Breast epithelium (tissue), 4 donors: ENCODE results near the gene TMIE. TPM values are rescaled to one million over a fixed set of nuclear protein-coding genes. Genes with fewer than 3 reads are reported as not detected.
"Not testable (repeated sequence)": the region's sequence is repeated elsewhere in the genome, so short reads cannot be mapped to it uniquely, and the experiment has no call there.

Experiments used
- DNase-seq, 2 donors: peaks; one replicate each; pipeline ENCODE4 v3.0.0-alpha.2; 2019; ENCODE audit warnings: low spot score in 2 of 2
- H3K27ac ChIP-seq, 2 donors: fragments of 200-600 bp; sonication (generic) in 1 of 2; one replicate each; pipeline ENCODE4 v1.5.1; 2016 to 2019; ENCODE audit warnings: mild to moderate bottlenecking in 1 of 2
- H3K27me3 ChIP-seq, 2 donors: fragments of 200-600 bp; sonication (generic) in 1 of 2; one replicate each; pipeline versions ENCODE4 v1.5.1 to v1.6.0; 2017 to 2019; ENCODE audit warnings: control low read depth in 1 of 2, mild to moderate bottlenecking in 1 of 2
- H3K36me3 ChIP-seq: fragments of 200-600 bp; one replicate; pipeline ENCODE4 v1.5.1; 2019
- H3K4me1 ChIP-seq, 2 donors: fragments of 200-600 bp; sonication (generic); one replicate each; pipeline ENCODE4 v1.5.1; 2016 to 2019; ENCODE audit warnings: control low read depth in 1 of 2
- H3K4me3 ChIP-seq, 3 donors: fragments of 200-600 bp; sonication (generic); 1 replicate in 2 of 3; 2 replicates in 1 of 3; pipeline ENCODE4 v1.5.1; 2016 to 2019; ENCODE audit warnings: mild to moderate bottlenecking in 3 of 3, moderate library complexity in 2 of 3
- H3K9me3 ChIP-seq, 2 donors: fragments of 200-600 bp; sonication (generic) in 1 of 2; one replicate each; pipeline ENCODE4 v1.5.1; 2016 to 2019; ENCODE audit warnings: control low read depth in 1 of 2
- POLR2A ChIP-seq: fragments of 450-650 bp; IDR thresholded peaks from one replicate; pipeline ENCODE4 v1.6.1; 2016; ENCODE audit warnings: antibody characterized with exemption, mild to moderate bottlenecking, moderate library complexity
- POLR2AphosphoS5 ChIP-seq, 3 donors: sonication (generic); formaldehyde crosslinking; IDR thresholded peaks; one replicate each; pipeline ENCODE4 v1.6.1; 2017; ENCODE audit warnings: antibody characterized with exemption in 3 of 3
- intact Hi-C: fragments of 100-400 bp; cut with DNase I; formaldehyde crosslinking; loops from one replicate; pipeline ENCODE4 v1.15.1; 2023; ENCODE audit warnings: low total_unique reads
- total RNA-seq, 3 donors: library from RNA; depleted of rRNA; stranded (reverse); fragments of >200 nt; gene quantifications; one replicate each; pipeline ENCODE4 v1.1.0, GENCODE V29; 2016
- TF ChIP-seq, protein P1 (sequence below), 3 donors: fragments of 450-650 bp; IDR thresholded peaks; one replicate each; pipeline ENCODE4 v1.5.1; 2016 to 2017; ENCODE audit warnings: antibody characterized with exemption in 3 of 3, mild to moderate bottlenecking in 3 of 3, moderate library complexity in 3 of 3

TMIE gene
- total RNA-seq, 3 donors from 2014 or later = not detected

DNA sequence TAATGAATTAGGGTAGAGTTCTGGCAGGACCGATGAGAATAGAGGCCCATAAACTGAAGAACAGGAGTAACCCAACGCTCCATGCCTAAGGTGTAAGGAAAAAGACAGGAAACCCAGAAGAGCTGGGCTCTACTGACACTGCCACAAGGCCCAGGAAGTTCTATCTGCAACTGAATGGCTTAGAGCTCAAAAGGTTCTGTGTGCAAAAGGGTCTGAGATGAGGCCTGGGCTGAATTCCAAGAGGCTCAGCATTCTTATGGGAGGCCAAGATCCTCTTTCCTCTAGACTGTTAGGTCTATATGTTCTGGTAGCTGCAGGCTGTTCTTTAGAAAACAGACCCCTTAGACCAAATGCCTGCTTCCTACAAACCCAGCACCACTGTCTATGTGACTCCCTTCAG, 47.0 kb downstream of the TMIE start:
- Histone ChIP-seq H3K27me3 (no peaks in the 10 kb centered on the region), H3K4me1 (no peaks in the 10 kb centered on the region), H3K36me3 (no peaks in the 10 kb centered on the region), H3K4me3 (no peak overlapping the region), H3K9me3 (no peaks in the 10 kb centered on the region), H3K27ac (no peak overlapping the region)
- intact Hi-C loops = loop anchor here (5.0 kb wide), 1 partner anchor 816 kb away; no protein-coding TSS in a partner anchor
- no peak for TF ChIP-seq POLR2AphosphoS5 (IDR thresholded peaks at IDR 0.05)
- TF ChIP-seq, protein P1, sequence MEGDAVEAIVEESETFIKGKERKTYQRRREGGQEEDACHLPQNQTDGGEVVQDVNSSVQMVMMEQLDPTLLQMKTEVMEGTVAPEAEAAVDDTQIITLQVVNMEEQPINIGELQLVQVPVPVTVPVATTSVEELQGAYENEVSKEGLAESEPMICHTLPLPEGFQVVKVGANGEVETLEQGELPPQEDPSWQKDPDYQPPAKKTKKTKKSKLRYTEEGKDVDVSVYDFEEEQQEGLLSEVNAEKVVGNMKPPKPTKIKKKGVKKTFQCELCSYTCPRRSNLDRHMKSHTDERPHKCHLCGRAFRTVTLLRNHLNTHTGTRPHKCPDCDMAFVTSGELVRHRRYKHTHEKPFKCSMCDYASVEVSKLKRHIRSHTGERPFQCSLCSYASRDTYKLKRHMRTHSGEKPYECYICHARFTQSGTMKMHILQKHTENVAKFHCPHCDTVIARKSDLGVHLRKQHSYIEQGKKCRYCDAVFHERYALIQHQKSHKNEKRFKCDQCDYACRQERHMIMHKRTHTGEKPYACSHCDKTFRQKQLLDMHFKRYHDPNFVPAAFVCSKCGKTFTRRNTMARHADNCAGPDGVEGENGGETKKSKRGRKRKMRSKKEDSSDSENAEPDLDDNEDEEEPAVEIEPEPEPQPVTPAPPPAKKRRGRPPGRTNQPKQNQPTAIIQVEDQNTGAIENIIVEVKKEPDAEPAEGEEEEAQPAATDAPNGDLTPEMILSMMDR (IDR thresholded peaks at IDR 0.05) = no peak
- DNase-seq = no peak

DNA sequence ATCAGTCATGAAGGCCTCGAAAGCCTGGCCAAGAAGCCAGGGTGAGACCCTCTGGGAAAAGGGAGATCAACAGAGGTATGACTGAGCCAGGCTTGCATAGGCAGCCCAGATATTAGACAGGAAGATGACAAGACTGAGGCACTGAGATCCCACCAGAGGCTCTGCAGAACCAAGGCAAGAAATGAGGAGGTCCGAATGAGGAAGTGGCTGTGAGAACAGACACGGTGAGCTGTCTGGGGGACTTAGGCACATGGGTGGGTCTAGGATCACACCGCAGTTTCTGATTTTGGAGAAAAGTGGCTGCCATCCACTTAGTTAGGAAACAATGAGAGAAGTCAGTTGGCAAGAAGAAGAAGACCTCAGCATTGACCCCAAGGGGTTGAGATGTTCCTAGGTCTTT, 47.9 kb downstream of the TMIE start:
- TF ChIP-seq POLR2A (no peak), POLR2AphosphoS5 (IDR thresholded peaks at IDR 0.05) (no peak)
- TF ChIP-seq, protein P1 (IDR thresholded peaks at IDR 0.05) = no peak
- intact Hi-C loops = loop anchor here (5.0 kb wide), 1 partner anchor 817 kb away; no protein-coding TSS in a partner anchor
- Histone ChIP-seq H3K4me3 (no peak overlapping the region), H3K4me1 (no peaks in the 10 kb centered on the region), H3K27me3 (no peaks in the 10 kb centered on the region), H3K27ac (no peak overlapping the region), H3K9me3 (no peaks in the 10 kb centered on the region), H3K36me3 (no peaks in the 10 kb centered on the region)
- DNase-seq = no peak

DNA sequence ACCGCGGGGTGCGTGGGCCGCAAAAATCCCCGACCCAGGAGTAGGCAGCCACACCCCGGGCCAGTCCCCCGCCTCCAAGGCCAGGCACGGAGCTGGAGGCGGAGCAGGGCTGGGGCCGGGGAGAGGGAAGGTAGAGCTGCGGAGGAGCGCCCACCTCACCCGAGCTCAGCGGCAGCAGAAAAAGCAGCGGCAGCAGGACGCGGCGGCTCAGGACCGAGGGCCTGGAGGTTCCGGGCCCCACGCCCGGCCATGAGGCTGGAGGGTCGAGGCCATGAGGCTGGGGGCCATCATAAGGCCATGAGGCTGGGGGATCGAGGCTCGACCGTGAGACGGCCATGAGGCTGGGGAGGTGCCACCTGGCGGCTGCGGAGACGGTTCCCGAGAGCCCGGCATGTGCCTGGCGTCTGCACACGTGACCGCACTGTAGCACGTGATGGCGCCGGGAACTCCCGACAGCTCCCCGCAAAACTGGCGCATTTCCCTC, 49.4 kb downstream of the TMIE start:
- Histone ChIP-seq H3K4me1 (no peaks in the 10 kb centered on the region), H3K9me3 (no peaks in the 10 kb centered on the region), H3K4me3 (no peak overlapping the region), H3K27me3 (no peaks in the 10 kb centered on the region), H3K36me3 (no peaks in the 10 kb centered on the region), H3K27ac (no peak overlapping the region)
- TF ChIP-seq POLR2A (no peak), POLR2AphosphoS5 (IDR thresholded peaks at IDR 0.05) (no peak)
- TF ChIP-seq, protein P1 (IDR thresholded peaks at IDR 0.05) = no peak
- no peak for DNase-seq
- intact Hi-C loops = no loop called here

DNA sequence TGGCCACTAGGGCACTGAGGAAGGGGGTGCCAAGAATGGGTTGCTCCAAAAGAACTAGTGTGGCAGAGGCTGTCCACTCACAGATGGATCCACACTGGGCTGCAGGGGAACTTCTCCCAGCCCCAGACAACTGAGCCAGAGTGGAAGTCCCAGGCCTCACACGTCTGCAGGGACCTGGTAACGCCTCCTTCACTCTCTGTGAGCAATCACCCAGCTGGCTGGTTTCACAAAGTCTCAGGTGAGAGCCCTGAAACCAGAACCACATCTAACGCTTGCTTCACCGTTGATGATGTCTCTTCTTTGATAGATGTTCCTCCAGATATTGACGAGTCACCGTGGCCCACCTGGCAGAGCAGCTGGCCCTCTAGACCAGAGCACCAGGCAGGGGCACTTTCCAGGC, 51.9 kb downstream of the TMIE start:
- H3K4me3 ChIP-seq, H3K27me3 ChIP-seq, DNase-seq, H3K36me3 ChIP-seq, H3K27ac ChIP-seq, H3K9me3 ChIP-seq, H3K4me1 ChIP-seq, intact Hi-C loops: not testable (repeated sequence)

DNA sequence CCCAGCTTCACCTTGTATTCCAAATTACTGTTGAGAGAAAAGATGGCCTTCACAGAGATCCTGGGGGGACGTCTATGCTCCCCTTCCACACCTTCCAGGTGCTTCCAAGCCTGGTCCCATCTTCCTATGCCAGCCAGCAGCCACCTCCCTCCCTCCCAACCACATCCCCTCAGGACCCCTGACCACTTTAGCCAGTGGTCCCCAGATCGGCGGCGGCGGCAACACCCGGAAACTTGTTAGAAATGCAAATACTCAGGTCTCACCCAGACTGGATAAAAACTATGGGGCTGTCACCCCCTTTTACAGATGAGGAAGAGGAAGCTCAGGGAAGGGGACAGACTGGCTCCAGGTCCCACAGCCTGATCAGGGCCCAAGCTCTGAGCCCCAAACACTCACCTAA, 54.5 kb downstream of the TMIE start:
- Histone ChIP-seq H3K36me3 (no peaks in the 10 kb centered on the region), H3K27me3 (no peaks in the 10 kb centered on the region), H3K9me3 (no peaks in the 10 kb centered on the region), H3K4me1 (no peaks in the 10 kb centered on the region), H3K27ac (no peak overlapping the region), H3K4me3 (no peak overlapping the region)
- TF ChIP-seq POLR2A (no peak), POLR2AphosphoS5 (IDR thresholded peaks at IDR 0.05) (no peak)
- TF ChIP-seq, protein P1 (IDR thresholded peaks at IDR 0.05) = no peak
- no peak for DNase-seq
- intact Hi-C loops = no loop called here

DNA sequence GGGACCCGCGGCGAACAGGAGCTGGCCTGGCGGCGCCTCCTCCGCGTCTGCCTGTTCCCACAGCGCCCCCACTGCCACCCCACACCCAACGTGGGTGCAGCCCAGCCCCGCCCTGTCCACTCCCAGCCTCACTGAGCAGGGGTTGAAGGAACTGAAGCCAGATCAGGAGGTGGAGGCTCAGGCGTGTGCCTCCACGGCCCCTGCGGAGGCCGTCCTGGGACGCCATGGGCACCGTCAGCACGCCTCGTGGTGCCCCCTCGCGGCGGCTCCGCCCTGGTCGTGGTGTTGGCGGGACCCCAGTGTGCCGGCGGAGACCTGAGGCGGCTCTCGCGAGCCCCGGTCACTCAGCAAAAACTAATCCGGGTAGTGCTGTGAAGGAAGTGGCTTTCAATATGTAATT, 55.5 kb downstream of the TMIE start:
- H3K36me3 ChIP-seq = no peaks in the 10 kb centered on the region
- H3K27ac ChIP-seq = no peak overlapping the region
- H3K4me1 ChIP-seq = no peaks in the 10 kb centered on the region
- H3K27me3 ChIP-seq = no peaks in the 10 kb centered on the region
- no peaks in the 10 kb centered on the region for H3K9me3 ChIP-seq
- intact Hi-C loops = no loop called here
- TF ChIP-seq, protein P1 (IDR thresholded peaks at IDR 0.05) = no peak
- TF ChIP-seq POLR2A = no peak
- TF ChIP-seq POLR2AphosphoS5 (IDR thresholded peaks at IDR 0.05) = no peak
- H3K4me3 ChIP-seq = no peak overlapping the region
- no peak for DNase-seq
